ENCODE data around the gene SALL1. TPM values are rescaled to one million over a fixed set of nuclear protein-coding genes. Genes with fewer than 3 reads are reported as not detected.

SALL1 gene
- total and polyA plus RNA-seq, 2 of the 4 experiments (the other 2 are of a cell fraction): 0.90 to 5.2 TPM

- Histone ChIP-seq H3K56ac (ENCODE audit: extremely low read depth, insufficient read depth, low read length) (no peak overlapping the region), H2BK20ac (ENCODE audit: low read depth, low read length) (no peak overlapping the region), H3K27ac (ENCODE audit: insufficient read depth, low read length) (no peak overlapping the region), H2BK15ac (ENCODE audit: low read depth, low read length) (no peak overlapping the region), H3K9me3 (ENCODE audit: control insufficient read depth, insufficient read depth, low read length) (no peaks in the 10 kb centered on the region), H2BK120ac (ENCODE audit: low read depth, low read length) (no peak overlapping the region), H2AK5ac (ENCODE audit: low read depth, low read length) (no peak overlapping the region), H2AK9ac (replicated peaks; ENCODE audit: low read depth, low read length, poor library complexity) (no peak overlapping the region), H3K4me1 (ENCODE audit: control insufficient read depth, insufficient read depth, low read length) (no peaks in the 10 kb centered on the region), H3K9ac (ENCODE audit: low read depth, low read length) (no peak overlapping the region), H4K91ac (ENCODE audit: insufficient read depth, low read depth, low read length) (no peak overlapping the region), H3K18ac (ENCODE audit: low read depth, low read length) (no peak overlapping the region), H4K8ac (ENCODE audit: low read depth in 2 of 2, low read length in 2 of 2) (no peak overlapping the region), H4K5ac (ENCODE audit: low read depth, low read length) (no peak overlapping the region), H3K4ac (ENCODE audit: low read depth, low read length) (no peak overlapping the region), H3K14ac (replicated peaks; ENCODE audit: low read depth, low read length) (no peak overlapping the region), H2AFZ (replicated peaks; ENCODE audit: low read length, poor library complexity) (no peak overlapping the region), H2BK5ac (ENCODE audit: low read depth, low read length, poor library complexity, severe bottlenecking) (no peak overlapping the region), H3K4me3 (ENCODE audit: insufficient read depth, low read depth, low read length) (no peak overlapping the region), H3K36me3 (ENCODE audit: control insufficient read depth, insufficient read depth, low read length) (no peaks in the 10 kb centered on the region), H3K4me2 (ENCODE audit: low read depth, low read length) (no peak overlapping the region), H3K9me1 (ENCODE audit: insufficient read depth, low read length) (no peaks in the 10 kb centered on the region), H3K27me3 (ENCODE audit: control insufficient read depth, insufficient read depth, low read length) (peaks cover 44% of the 10 kb centered on the region), H3K23ac (ENCODE audit: low read depth, low read length) (no peak overlapping the region), H3K79me1 (ENCODE audit: low read depth in 1 of 2, low read length in 2 of 2) (no peaks in the 10 kb centered on the region), H4K20me1 (ENCODE audit: insufficient read depth, low read length) (no peaks in the 10 kb centered on the region)
- 0% methylated on average over 1 of the region's 3 CpGs; no CpG with 5 or more reads in 1 of the 2 experiments for WGBS, 2 experiments (ENCODE audit: extremely low coverage in 2 of 2, insufficient read length in 1 of 2)
- in situ Hi-C loops (cut with MboI; ENCODE audit: low sequenced_read_pairs) (no loop called here), intact Hi-C loops (cut with micrococcal nuclease) (no loop called here), dilution Hi-C loops (cut with HindIII; ENCODE audit: low sequenced_read_pairs, unreplicated experiment) (no loop called here)
- ATAC-seq (ENCODE audit: low read depth): no peak
- CTCF ChIA-PET: no interaction called here
- BruUV-seq (replicated peaks): no TSS peak
- TF ChIP-seq BHLHE40 (IDR thresholded peaks at IDR 0.05; ENCODE audit: low read depth, low read length) (no peak), NFE2L2 (IDR thresholded peaks at IDR 0.05; ENCODE audit: low read depth, low read length) (no peak), CTCF (conservative IDR thresholded peaks at IDR 0.05; ENCODE audit: low read depth, low read length) (no peak), MAFK (IDR thresholded peaks at IDR 0.05; ENCODE audit: low read depth, low read length) (no peak), MAZ (IDR thresholded peaks at IDR 0.05; ENCODE audit: borderline replicate concordance, low read depth, low read length) (no peak), ELK1 (IDR thresholded peaks at IDR 0.05; ENCODE audit: borderline replicate concordance, low read depth, low read length) (no peak)
- POLR2A ChIA-PET (ENCODE audit: unreplicated experiment): no interaction called here
- no peak for DNase-seq
Measured at GRCh38 chr16:51110700-51111157, 40.3 kb downstream of the SALL1 start.
